ENCODE results near the gene ADRA2B.
A peak's percentile ranks its signal among the peaks of the same experiment; 100 is the strongest.

Gene ADRA2B

GRCh38 chr2:96140941-96141623, 24.7 kb upstream of the ADRA2B start:
- Histone ChIP-seq H3K36me3 (ENCODE audit: control insufficient read depth, insufficient read depth, low read length) (no peaks in the 10 kb centered on the region), H3K4me3 (ENCODE audit: low read depth, low read length) (no peak overlapping the region), H3K9me3 (ENCODE audit: control insufficient read depth, insufficient read depth, low read length) (no peaks in the 10 kb centered on the region), H3K9ac (ENCODE audit: low read depth, low read length) (no peak overlapping the region), H3K27me3 (ENCODE audit: control insufficient read depth, insufficient read depth, low read length) (peaks cover 11% of the 10 kb centered on the region), H3K4me1 (ENCODE audit: control insufficient read depth, insufficient read depth, low read length) (peaks cover 7% of the 10 kb centered on the region)

- Histone ChIP-seq H3K9ac (ENCODE audit: low read depth, low read length) (no peak overlapping the region), H3K4me1 (ENCODE audit: control insufficient read depth, insufficient read depth, low read length) (peaks cover 4% of the 10 kb centered on the region), H3K36me3 (ENCODE audit: control insufficient read depth, insufficient read depth, low read length) (no peaks in the 10 kb centered on the region), H3K9me3 (ENCODE audit: control insufficient read depth, insufficient read depth, low read length) (no peaks in the 10 kb centered on the region), H3K4me3 (ENCODE audit: low read depth, low read length) (no peak overlapping the region), H3K27me3 (ENCODE audit: control insufficient read depth, insufficient read depth, low read length) (peaks cover 4% of the 10 kb centered on the region)
Measured at GRCh38 chr2:96139181-96139758, 22.9 kb upstream of the ADRA2B start.

DNA sequence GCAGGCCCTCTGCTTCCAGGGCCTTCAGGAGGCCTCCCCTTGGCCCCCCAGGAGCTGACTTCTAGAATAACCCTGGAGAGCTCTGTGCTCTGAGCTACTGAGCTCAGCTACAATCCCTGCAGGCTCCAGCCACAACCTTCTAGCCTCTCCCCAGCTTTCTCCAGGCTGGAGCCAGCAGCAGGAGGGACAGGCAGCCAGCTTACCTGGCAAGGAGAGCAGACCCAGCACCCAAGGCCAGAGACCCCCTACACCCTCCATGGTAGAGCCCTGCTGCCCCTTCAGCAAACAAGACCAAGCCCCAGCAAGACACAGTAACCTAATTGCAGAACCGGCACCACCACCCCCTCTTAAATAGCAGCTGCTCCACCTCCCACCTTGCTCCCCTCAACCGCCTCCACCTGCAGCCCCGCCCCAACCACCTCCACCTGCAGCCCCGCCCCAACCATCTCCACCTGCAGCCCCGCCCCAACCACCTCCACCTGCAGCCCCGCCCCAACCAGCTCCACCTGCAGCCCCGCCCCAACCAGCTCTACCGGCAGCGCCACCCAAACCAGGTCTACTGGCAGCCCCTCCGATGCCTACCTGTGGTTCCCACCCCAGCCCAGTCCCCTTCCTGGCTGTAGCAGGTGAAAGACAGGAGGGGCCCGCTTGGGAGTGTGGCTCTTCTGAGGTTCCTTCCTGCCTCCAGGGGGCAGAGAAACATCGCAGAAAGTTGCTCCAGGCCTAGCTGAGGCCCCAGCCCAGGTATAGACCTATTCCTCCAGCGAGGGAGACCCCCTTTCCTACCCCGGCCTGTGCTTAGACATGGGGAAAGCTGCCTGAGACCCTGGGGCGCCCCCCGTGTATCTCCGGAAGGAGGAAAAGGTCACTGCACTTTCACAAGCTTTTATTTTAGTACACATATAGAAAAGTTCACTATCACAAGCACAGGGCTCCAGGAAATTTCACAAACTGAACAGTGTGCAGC, 22.1 kb upstream of the ADRA2B start, which contains the start of gene ASTL:
Gene ASTL, minus strand, starts transcription at position 324 of the 967 bp plus-strand sequence. Its CDS starts 66 bp downstream, at position 258.
- Histone ChIP-seq H3K9ac (ENCODE audit: low read depth, low read length) (no peak within 1 kb of the TSS), H3K4me1 (ENCODE audit: control insufficient read depth, insufficient read depth, low read length) (peaks cover 4% of the 10 kb centered on the region), H3K27me3 (ENCODE audit: control insufficient read depth, insufficient read depth, low read length) (no peaks in the 10 kb centered on the region), H3K4me3 (ENCODE audit: low read depth, low read length) (peak within 1 kb of the TSS; percentile 19), H3K36me3 (ENCODE audit: control insufficient read depth, insufficient read depth, low read length) (no peaks in the 10 kb centered on the region), H3K9me3 (ENCODE audit: control insufficient read depth, insufficient read depth, low read length) (no peaks in the 10 kb centered on the region)

- Histone ChIP-seq H3K4me3 (ENCODE audit: low read depth, low read length) (no peak overlapping the region), H3K9me3 (ENCODE audit: control insufficient read depth, insufficient read depth, low read length) (no peaks in the 10 kb centered on the region)
Measured at GRCh38 chr2:96137321-96138178, 21.2 kb upstream of the ADRA2B start.

GRCh38 chr2:96136129-96136720, 19.9 kb upstream of the ADRA2B start:
- peaks cover 4% of the 10 kb centered on the region for H3K4me1 ChIP-seq (ENCODE audit: control insufficient read depth, insufficient read depth, low read length)
- H3K36me3 ChIP-seq (ENCODE audit: control insufficient read depth, insufficient read depth, low read length) = no peaks in the 10 kb centered on the region
- H3K9ac ChIP-seq (ENCODE audit: low read depth, low read length) = no peak overlapping the region
- no peaks in the 10 kb centered on the region for H3K27me3 ChIP-seq (ENCODE audit: control insufficient read depth, insufficient read depth, low read length)
- H3K4me3 ChIP-seq (ENCODE audit: low read depth, low read length) = no peak overlapping the region
- no peaks in the 10 kb centered on the region for H3K9me3 ChIP-seq (ENCODE audit: control insufficient read depth, insufficient read depth, low read length)

More at GRCh38 chr2:96137321-96138178, 21.2 kb upstream of the ADRA2B start:
- H3K4me1 ChIP-seq (ENCODE audit: control insufficient read depth, insufficient read depth, low read length) = peaks cover 4% of the 10 kb centered on the region
- no peak overlapping the region for H3K9ac ChIP-seq (ENCODE audit: low read depth, low read length)
- H3K27me3 ChIP-seq (ENCODE audit: control insufficient read depth, insufficient read depth, low read length) = no peaks in the 10 kb centered on the region
- H3K36me3 ChIP-seq (ENCODE audit: control insufficient read depth, insufficient read depth, low read length) = no peaks in the 10 kb centered on the region

DNA sequence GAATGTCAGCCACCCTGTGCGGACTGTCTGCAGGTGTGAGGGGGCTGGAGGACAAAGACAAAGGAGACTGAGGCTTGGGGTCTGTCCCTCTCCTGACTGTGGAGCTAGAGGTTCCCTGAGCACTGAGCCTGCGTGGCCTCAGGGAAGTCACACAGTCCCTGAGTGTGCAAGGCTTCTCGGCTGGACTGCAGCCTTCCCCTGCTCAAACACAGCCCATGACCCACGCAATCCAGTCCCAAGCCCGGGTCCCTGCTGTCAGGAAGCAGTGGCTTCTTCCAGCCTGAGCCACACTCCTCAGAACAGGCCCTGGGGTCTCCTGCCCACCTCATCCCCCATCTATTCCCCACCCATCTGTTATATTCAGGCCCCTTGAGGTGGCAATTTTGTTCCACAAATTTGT, 19.2 kb upstream of the ADRA2B start:
- no peaks in the 10 kb centered on the region for H3K36me3 ChIP-seq (ENCODE audit: control insufficient read depth, insufficient read depth, low read length)
- H3K9ac ChIP-seq (ENCODE audit: low read depth, low read length) = no peak overlapping the region
- no peaks in the 10 kb centered on the region for H3K27me3 ChIP-seq (ENCODE audit: control insufficient read depth, insufficient read depth, low read length)
- no peak overlapping the region for H3K4me3 ChIP-seq (ENCODE audit: low read depth, low read length)
- H3K4me1 ChIP-seq (ENCODE audit: control insufficient read depth, insufficient read depth, low read length) = peaks cover 4% of the 10 kb centered on the region
- no peaks in the 10 kb centered on the region for H3K9me3 ChIP-seq (ENCODE audit: control insufficient read depth, insufficient read depth, low read length)

- H3K9me3 ChIP-seq (ENCODE audit: control insufficient read depth, insufficient read depth, low read length) = no peaks in the 10 kb centered on the region
Measured at GRCh38 chr2:96135171-96135570, 18.8 kb upstream of the ADRA2B start.

GRCh38 chr2:96134421-96134820, 18.1 kb upstream of the ADRA2B start:
- H3K4me3 ChIP-seq (ENCODE audit: low read depth, low read length) = no peak overlapping the region
- H3K4me1 ChIP-seq (ENCODE audit: control insufficient read depth, insufficient read depth, low read length) = peaks cover 4% of the 10 kb centered on the region
- no peak overlapping the region for H3K9ac ChIP-seq (ENCODE audit: low read depth, low read length)
- no peaks in the 10 kb centered on the region for H3K27me3 ChIP-seq (ENCODE audit: control insufficient read depth, insufficient read depth, low read length)
- no peaks in the 10 kb centered on the region for H3K9me3 ChIP-seq (ENCODE audit: control insufficient read depth, insufficient read depth, low read length)
- no peaks in the 10 kb centered on the region for H3K36me3 ChIP-seq (ENCODE audit: control insufficient read depth, insufficient read depth, low read length)

More at GRCh38 chr2:96135171-96135570, 18.8 kb upstream of the ADRA2B start:
- Histone ChIP-seq H3K9ac (ENCODE audit: low read depth, low read length) (no peak overlapping the region), H3K4me1 (ENCODE audit: control insufficient read depth, insufficient read depth, low read length) (peaks cover 4% of the 10 kb centered on the region), H3K4me3 (ENCODE audit: low read depth, low read length) (no peak overlapping the region), H3K27me3 (ENCODE audit: control insufficient read depth, insufficient read depth, low read length) (no peaks in the 10 kb centered on the region), H3K36me3 (ENCODE audit: control insufficient read depth, insufficient read depth, low read length) (no peaks in the 10 kb centered on the region)

GRCh38 chr2:96131813-96132745, 15.7 kb upstream of the ADRA2B start:
- no peaks in the 10 kb centered on the region for H3K36me3 ChIP-seq (ENCODE audit: control insufficient read depth, insufficient read depth, low read length)
- H3K9ac ChIP-seq (ENCODE audit: low read depth, low read length) = no peak overlapping the region
- no peaks in the 10 kb centered on the region for H3K27me3 ChIP-seq (ENCODE audit: control insufficient read depth, insufficient read depth, low read length)
- H3K4me1 ChIP-seq (ENCODE audit: control insufficient read depth, insufficient read depth, low read length) = no peaks in the 10 kb centered on the region
- H3K4me3 ChIP-seq (ENCODE audit: low read depth, low read length) = no peak overlapping the region
- H3K9me3 ChIP-seq (ENCODE audit: control insufficient read depth, insufficient read depth, low read length) = no peaks in the 10 kb centered on the region

- H3K4me3 ChIP-seq (ENCODE audit: low read depth, low read length) = no peak overlapping the region
- no peak overlapping the region for H3K9ac ChIP-seq (ENCODE audit: low read depth, low read length)
- no peaks in the 10 kb centered on the region for H3K36me3 ChIP-seq (ENCODE audit: control insufficient read depth, insufficient read depth, low read length)
- no peaks in the 10 kb centered on the region for H3K9me3 ChIP-seq (ENCODE audit: control insufficient read depth, insufficient read depth, low read length)
- no peaks in the 10 kb centered on the region for H3K4me1 ChIP-seq (ENCODE audit: control insufficient read depth, insufficient read depth, low read length)
- no peaks in the 10 kb centered on the region for H3K27me3 ChIP-seq (ENCODE audit: control insufficient read depth, insufficient read depth, low read length)
Measured at GRCh38 chr2:96131152-96131812, 14.9 kb upstream of the ADRA2B start.

Data from iPS-15b (cell line).